SKM-1 (cell line): ENCODE results near the gene TRAM2.
A peak's percentile ranks its signal among the peaks of the same experiment; 100 is the strongest.

Source experiments
- DNase-seq: peaks from one replicate; lab custom pipeline; 2025; ENCODE audit not compliant: unreplicated experiment; lab: John Stamatoyannopoulos, UW

TRAM2 gene

GRCh38 chr6:52577022-52577777, at the start of gene TRAM2:
Gene TRAM2, minus strand, starts transcription at chr6:52577060. Its CDS starts 145 bp downstream, at chr6:52576915.
- DNase-seq = peak; percentile 58

DNA sequence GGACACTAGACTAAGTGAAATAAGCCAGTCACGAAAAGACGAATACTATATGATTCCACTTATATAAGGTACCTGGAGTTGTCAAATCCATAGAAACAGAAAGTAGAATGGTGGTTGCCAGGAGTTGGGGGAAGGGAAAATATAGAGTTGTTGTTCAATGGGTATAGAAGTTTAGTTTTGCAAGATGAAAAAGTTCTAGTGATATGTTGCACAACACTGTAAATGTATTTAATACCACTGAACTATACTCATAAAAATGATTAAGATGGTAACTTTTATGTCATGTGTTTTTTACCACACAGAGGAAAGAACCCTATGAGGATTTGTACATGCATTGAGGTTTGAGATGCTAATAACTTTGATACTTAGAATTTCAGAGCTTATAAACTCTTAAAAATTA, 46.0 kb upstream of the TRAM2 start:
- no peak for DNase-seq

DNA sequence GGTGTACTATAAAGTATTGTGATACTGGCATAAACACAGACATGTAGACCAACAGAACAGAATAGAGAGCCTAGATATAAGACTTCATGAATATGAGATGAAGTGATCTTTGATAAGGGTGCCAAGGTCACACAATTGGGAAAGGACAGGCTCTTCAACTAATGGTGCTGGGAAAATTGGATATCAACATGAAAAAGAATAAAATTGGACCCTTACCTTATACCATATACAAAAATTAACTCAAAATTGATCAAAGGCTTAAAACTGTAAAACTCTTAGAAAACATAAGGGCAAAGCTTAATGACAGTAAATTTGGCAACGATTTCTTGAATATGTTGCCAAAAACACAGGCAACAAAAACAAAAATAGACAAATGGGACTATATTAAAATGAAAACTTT, 44.8 kb upstream of the TRAM2 start:
- no peak for DNase-seq

- no peak for DNase-seq
Observed at GRCh38 chr6:52620906-52621190, 44.0 kb upstream of the TRAM2 start.

DNA sequence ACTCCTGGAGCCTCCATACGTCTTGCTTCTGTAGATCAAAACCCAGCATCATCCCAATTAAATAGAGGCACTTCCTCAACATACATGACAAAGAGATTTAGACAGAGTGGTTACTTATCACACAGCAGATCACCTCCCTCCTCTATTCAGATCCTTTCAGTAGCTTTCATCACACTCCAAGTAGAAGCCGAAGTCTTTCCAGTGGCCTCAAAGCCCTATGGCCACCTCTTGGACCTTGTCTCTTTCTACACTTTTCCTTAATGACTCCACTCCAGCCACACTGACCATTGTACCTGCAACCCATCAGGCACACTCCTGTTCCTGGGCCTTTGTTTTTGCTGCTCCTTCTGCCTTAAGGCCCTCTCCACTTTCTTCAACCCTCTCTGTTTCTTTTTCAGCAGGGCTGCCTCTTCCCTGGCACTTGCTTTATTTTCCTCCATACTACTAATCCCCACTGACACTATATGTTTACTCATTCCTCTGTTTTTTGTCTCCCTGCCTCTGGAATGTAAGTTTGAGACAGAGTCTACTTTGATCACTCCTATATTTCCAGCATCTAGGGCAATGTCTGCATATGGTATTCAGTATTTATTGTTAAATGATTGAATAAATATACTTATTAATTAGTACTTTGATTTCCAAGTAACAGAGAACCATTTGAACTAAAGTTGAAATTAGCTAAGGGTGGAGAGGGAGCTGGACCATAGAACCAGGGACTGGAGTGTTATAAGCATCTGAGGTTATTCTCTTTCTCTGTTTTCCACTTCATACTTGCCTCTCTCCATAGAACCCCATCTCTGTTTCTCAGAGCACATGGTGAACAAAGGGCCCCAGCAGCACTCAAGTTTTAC, 43.4 kb upstream of the TRAM2 start:
- DNase-seq = no peak

DNA sequence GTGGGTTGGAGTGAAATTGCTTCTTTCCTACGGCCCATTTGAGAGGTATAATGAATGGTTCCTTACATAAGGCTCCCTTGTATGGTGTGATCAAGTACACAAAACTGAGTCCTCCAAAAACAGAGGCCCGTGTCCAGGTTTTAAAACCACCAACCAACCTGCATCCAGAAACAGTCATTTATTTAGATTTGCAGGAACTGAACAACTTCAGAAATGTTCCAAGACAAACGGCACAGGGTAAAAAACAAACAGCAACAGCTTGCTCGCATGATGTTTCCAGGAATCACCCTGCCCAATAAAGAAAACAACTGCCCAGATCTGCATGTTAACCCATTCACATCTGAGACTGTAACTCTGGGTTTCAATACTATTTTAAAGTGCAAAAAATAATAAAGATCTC, 40.2 kb upstream of the TRAM2 start:
- DNase-seq = no peak

- DNase-seq = no peak
Observed at GRCh38 chr6:52616059-52616690, 39.3 kb upstream of the TRAM2 start.

DNA sequence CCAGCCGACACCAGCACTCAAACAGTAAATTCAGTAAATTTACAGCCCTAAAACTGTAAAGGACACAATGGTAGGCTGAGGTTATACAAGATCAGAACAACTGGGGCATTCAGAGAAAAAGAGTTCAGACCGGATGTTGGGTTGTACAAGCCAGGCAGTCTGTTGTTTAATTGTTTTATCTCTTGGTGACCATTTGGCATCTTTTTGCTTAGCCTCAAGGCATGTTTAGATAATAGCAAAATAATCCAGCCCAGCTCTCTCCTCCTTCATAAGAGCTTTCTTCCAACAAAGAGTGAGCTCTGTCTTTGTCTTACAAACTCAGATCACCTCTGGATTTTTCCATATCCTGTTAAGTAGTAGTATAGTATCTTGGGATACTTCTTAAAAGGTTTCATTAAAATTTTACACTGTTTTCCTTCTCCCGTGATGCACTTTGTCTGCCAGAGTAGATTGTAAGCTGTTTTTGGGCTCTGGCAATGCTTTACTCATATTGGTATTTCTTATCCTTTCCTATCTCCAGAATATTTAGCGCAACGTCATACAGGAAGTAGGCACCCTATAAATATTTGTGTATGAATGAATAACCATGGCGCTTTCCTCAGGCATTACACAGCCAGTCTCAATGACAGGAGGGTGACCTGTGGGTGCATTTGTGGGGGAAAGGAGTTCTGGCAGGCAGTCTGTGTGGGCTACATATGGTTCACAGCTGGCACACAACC, 35.6 kb upstream of the TRAM2 start:
- no peak for DNase-seq

GRCh38 chr6:52611833-52612232, 35.0 kb upstream of the TRAM2 start:
- peak; percentile 5 for DNase-seq

- no peak for DNase-seq
Observed at GRCh38 chr6:52610745-52611355, 34.0 kb upstream of the TRAM2 start.

DNA sequence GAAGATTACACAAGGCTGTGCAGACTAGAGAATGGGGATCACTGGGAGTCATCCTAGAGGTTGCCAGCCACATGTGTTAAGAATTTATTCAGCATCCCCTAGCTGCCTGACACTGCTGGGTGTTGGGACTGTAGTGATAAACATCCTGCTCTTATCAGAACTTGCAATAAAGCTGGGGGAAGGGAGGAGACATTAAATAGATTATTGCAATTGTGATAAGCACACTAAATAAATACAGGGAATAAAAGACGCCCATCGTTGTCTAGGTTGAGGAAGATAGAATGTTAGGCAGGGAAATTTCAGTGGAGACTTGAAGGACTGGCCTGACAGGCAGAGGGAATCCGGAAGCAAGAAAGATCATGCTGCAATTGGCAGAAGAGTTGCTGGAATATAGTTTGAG, 33.2 kb upstream of the TRAM2 start:
- DNase-seq = no peak

- no peak for DNase-seq
Observed at GRCh38 chr6:52605610-52606185, 28.8 kb upstream of the TRAM2 start.

DNA sequence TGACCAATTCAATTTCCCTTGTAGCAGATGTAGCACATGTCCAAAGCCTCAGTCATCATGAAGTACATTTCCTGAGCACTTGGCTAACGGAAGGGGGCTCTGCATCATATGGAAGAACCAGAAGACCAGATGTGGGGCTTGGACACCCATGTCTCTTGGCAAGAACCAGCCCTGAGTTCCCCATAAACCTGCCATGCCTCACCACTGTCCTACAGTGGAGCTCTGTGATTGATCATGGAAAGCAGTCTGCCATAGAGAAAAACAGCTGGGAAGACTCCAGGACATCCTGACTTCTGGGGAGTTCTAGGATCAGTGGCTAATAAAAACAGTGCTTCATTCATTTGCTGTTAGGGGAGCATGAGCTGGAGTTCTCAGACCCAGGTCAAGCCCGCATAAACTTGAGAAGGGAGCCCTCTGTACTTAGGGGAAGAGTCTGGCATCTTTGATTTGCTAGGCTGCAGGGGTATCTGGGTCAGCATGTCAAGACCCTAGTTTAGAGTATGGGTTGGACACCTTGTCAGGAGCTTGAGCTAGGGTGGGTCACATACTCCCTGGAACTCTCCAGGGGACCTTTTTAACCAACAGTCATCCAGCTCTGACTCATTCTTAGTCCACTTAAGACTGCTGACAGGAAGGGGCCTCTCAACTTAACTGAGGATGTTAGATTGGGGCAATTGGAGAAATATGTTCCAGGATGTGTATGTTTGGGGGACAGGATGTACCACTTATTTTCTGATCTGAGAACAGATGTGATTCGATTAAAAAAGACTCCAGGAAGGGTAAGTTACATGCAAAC, 26.3 kb upstream of the TRAM2 start:
- DNase-seq = no peak

DNA sequence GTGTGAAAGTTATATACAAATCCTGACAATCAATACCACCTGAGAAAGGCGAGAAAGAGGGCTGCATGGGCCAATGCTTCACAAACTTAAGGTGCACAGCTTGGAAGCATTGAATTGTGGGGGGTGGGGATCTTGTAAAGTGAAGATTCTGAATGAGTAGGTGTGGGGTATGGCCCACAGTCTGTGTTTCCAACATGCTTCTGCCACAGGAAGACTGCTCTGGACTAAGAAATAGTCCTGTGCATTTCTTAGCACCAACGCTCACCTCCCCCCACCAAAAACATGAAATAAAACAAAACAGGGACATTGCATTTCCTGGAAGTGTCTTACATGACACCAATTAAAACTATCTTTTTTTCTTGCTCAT, 21.9 kb upstream of the TRAM2 start:
- DNase-seq = no peak

GRCh38 chr6:52598123-52598823, 21.4 kb upstream of the TRAM2 start:
- peak; percentile 5 for DNase-seq

GRCh38 chr6:52597738-52598122, 20.9 kb upstream of the TRAM2 start:
- no peak for DNase-seq

GRCh38 chr6:52596371-52597028, 19.6 kb upstream of the TRAM2 start:
- no peak for DNase-seq

DNA sequence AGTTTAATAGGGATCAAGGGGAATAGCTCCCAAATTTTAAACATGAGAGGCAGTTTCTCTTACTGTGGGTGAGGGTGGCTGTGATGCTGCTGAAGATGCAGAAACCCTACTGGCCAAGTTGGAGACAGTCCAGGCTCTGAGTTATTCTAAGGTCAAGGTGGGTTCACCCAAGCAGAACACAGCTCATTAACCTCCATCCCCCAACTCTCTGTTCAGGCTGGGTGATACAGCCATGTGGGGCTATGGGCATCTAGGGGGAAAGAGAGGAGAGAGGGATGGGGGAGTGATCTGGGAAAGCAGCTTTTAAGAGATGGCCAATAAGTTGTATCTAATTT, 18.9 kb upstream of the TRAM2 start:
- DNase-seq = no peak
